Prostate gland (tissue), 2 donors: ENCODE data around the gene TANC1. TPM values are rescaled to one million over a fixed set of nuclear protein-coding genes. Genes with fewer than 3 reads are reported as not detected.

Source experiments
- DNase-seq: peaks from one replicate; pipeline ENCODE4 v3.0.0-alpha.2; 2019; ENCODE audit warnings: low spot score
- H3K27ac ChIP-seq, 2 donors: fragments of 200-600 bp; sonication (generic); 2 replicates each; pipeline ENCODE4 v1.5.1; 2017 to 2019
- H3K27me3 ChIP-seq: fragments of 200-600 bp; sonication (generic); replicated peaks from 2 replicates; pipeline ENCODE4 v1.5.1; 2019; ENCODE audit not compliant: insufficient read depth
- H3K36me3 ChIP-seq, 2 donors: fragments of 200-600 bp; sonication (generic); 1 replicate in 1 of 2; 2 replicates in 1 of 2; pipeline versions ENCODE4 v1.5.1 to v1.8.1; 2017 to 2019
- H3K4me1 ChIP-seq: fragments of 200-600 bp; sonication (generic); replicated peaks from 2 replicates; pipeline ENCODE4 v1.5.1; 2019
- H3K4me3 ChIP-seq, 2 donors: fragments of 200-600 bp; sonication (generic); 2 replicates each; pipeline ENCODE4 v1.5.1; 2017 to 2019
- H3K9me3 ChIP-seq: fragments of 200-600 bp; sonication (generic); 2 replicates; pipeline ENCODE4 v1.5.1; 2017
- CTCF ChIP-seq, 4 experiments: fragments of 200-600 bp in 2 of 4; fragments of 450-650 bp in 2 of 4; sonication (generic) in 2 of 4; IDR thresholded peaks; 1 replicate in 3 of 4; 2 replicates in 1 of 4; pipeline ENCODE4 v1.5.1; 2016 to 2019; ENCODE audit warnings: antibody characterized with exemption in 4 of 4, mild to moderate bottlenecking in 2 of 4, moderate library complexity in 2 of 4
- POLR2A ChIP-seq: fragments of 450-650 bp; IDR thresholded peaks from one replicate; pipeline ENCODE4 v1.6.1; 2016; ENCODE audit warnings: antibody characterized with exemption, mild to moderate bottlenecking
- POLR2AphosphoS5 ChIP-seq: sonication (generic); formaldehyde crosslinking; IDR thresholded peaks from one replicate; pipeline ENCODE4 v1.6.1; 2017; ENCODE audit warnings: antibody characterized with exemption
- WGBS: methylation state at CpG from one replicate; pipeline ENCODE4 v1.1.5; 2018; 5-methylcytosine and 5-hydroxymethylcytosine counted together
- intact Hi-C: fragments of 100-400 bp; cut with DNase I; formaldehyde crosslinking; loops from one replicate; pipeline ENCODE4 v1.14.2; 2022
- total RNA-seq, 2 donors: library from RNA; depleted of rRNA; stranded (reverse); fragments of >200 nt; gene quantifications; one replicate each; pipeline ENCODE4 v1.1.0, GENCODE V29; 2016

The TANC1 gene
- total RNA-seq, 2 donors from 2014 or later, result 33.5 to 39.7 TPM

GRCh38 chr2:158979772-158980171 lies 11.3 kb downstream of the TANC1 start:
- intact Hi-C loops, result loop anchor here (10.0 kb wide), 1 partner anchor 65 kb away; no protein-coding TSS in a partner anchor
- WGBS, result 97% methylated on average over 1 of the region's 1 CpG
- DNase-seq, result no peak
- no peaks in the 10 kb centered on the region for H3K4me1 ChIP-seq
- no peak overlapping the region for H3K4me3 ChIP-seq
- no peaks in the 10 kb centered on the region for H3K9me3 ChIP-seq
- H3K27me3 ChIP-seq, result no peaks in the 10 kb centered on the region
- H3K27ac ChIP-seq, result no peak overlapping the region
- no peaks in the 10 kb centered on the region for H3K36me3 ChIP-seq
- TF ChIP-seq CTCF (IDR thresholded peaks at IDR 0.05) (no peak), POLR2A (no peak), POLR2AphosphoS5 (no peak)

GRCh38 chr2:158984604-158985135 lies 16.2 kb downstream of the TANC1 start:
- 40% methylated on average over 5 of the region's 5 CpGs for WGBS
- Histone ChIP-seq H3K27ac (no peak overlapping the region), H3K9me3 (no peaks in the 10 kb centered on the region), H3K4me1 (no peaks in the 10 kb centered on the region), H3K36me3 (no peaks in the 10 kb centered on the region), H3K4me3 (no peak overlapping the region), H3K27me3 (no peaks in the 10 kb centered on the region)
- TF ChIP-seq CTCF (IDR thresholded peaks at IDR 0.05) (no peak), POLR2A (no peak), POLR2AphosphoS5 (no peak)
- intact Hi-C loops, result no loop called here
- no peak for DNase-seq

GRCh38 chr2:158988501-158988900 lies 20.1 kb downstream of the TANC1 start:
- Histone ChIP-seq H3K9me3 (no peaks in the 10 kb centered on the region), H3K36me3 (no peaks in the 10 kb centered on the region), H3K27ac (no peak overlapping the region), H3K27me3 (no peaks in the 10 kb centered on the region), H3K4me3 (no peak overlapping the region), H3K4me1 (no peaks in the 10 kb centered on the region)
- WGBS, result 73% methylated on average over 5 of the region's 5 CpGs
- DNase-seq, result no peak
- TF ChIP-seq POLR2AphosphoS5 (no peak), CTCF (IDR thresholded peaks at IDR 0.05) (no peak), POLR2A (no peak)
- intact Hi-C loops, result no loop called here

- Histone ChIP-seq H3K27me3 (no peaks in the 10 kb centered on the region), H3K27ac (no peak overlapping the region), H3K9me3 (no peaks in the 10 kb centered on the region), H3K4me3 (no peak overlapping the region), H3K4me1 (no peaks in the 10 kb centered on the region), H3K36me3 (no peaks in the 10 kb centered on the region)
- WGBS, result 91% methylated on average over 5 of the region's 5 CpGs
- intact Hi-C loops, result no loop called here
- no peak for DNase-seq
- TF ChIP-seq POLR2AphosphoS5 (no peak), CTCF (IDR thresholded peaks at IDR 0.05) (no peak), POLR2A (no peak)
These were observed 20.7 kb downstream of the TANC1 start for GRCh38 chr2:158989165-158989564.

GRCh38 chr2:158990397-158991214 lies 22.2 kb downstream of the TANC1 start:
- H3K27me3 ChIP-seq, result no peaks in the 10 kb centered on the region
- DNase-seq, result no peak
- intact Hi-C loops, result no loop called here
- no peak for TF ChIP-seq POLR2AphosphoS5
- no peak for TF ChIP-seq CTCF (IDR thresholded peaks at IDR 0.05)
- no peak for TF ChIP-seq POLR2A
- no peaks in the 10 kb centered on the region for H3K36me3 ChIP-seq
- no peak overlapping the region for H3K27ac ChIP-seq
- WGBS, result 95% methylated on average over 6 of the region's 6 CpGs
- H3K4me1 ChIP-seq, result no peaks in the 10 kb centered on the region
- H3K9me3 ChIP-seq, result no peaks in the 10 kb centered on the region
- H3K4me3 ChIP-seq, result no peak overlapping the region
